ENCODE data around the gene NEUROG1.
"Not testable (repeated sequence)": the region's sequence is repeated elsewhere in the genome, so short reads cannot be mapped to it uniquely, and the experiment has no call there.

- TF ChIP-seq, protein P1, sequence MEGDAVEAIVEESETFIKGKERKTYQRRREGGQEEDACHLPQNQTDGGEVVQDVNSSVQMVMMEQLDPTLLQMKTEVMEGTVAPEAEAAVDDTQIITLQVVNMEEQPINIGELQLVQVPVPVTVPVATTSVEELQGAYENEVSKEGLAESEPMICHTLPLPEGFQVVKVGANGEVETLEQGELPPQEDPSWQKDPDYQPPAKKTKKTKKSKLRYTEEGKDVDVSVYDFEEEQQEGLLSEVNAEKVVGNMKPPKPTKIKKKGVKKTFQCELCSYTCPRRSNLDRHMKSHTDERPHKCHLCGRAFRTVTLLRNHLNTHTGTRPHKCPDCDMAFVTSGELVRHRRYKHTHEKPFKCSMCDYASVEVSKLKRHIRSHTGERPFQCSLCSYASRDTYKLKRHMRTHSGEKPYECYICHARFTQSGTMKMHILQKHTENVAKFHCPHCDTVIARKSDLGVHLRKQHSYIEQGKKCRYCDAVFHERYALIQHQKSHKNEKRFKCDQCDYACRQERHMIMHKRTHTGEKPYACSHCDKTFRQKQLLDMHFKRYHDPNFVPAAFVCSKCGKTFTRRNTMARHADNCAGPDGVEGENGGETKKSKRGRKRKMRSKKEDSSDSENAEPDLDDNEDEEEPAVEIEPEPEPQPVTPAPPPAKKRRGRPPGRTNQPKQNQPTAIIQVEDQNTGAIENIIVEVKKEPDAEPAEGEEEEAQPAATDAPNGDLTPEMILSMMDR (IDR thresholded peaks at IDR 0.05): not testable (repeated sequence)
- TF ChIP-seq POLR2A (IDR thresholded peaks at IDR 0.05): not testable (repeated sequence)
These were observed 6.2 kb downstream of the NEUROG1 start for GRCh38 chr5:135529576-135529975.
